ENCODE results near the gene STK40.

STK40 gene

DNA sequence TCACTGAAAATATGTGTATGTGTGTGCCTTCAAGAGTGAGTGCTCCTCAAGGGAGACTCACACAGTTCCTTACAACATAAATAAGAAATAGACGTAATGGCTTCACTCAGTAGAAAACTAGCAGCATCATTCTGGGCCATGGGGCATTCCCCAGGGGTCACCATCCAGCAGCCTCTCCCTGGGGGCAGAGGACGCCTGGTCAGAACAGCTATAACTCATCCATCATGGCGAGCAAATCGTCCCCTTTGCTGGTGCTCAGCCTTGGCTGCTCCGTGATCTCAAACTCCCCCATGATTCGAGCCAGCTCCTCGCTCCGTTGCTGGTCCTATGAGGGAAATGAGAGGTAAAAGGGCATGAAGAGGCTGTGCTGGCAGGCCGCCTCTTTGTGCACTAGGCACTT, 32.2 kb upstream of the STK40 start:
- TF ChIP-seq, protein P1, sequence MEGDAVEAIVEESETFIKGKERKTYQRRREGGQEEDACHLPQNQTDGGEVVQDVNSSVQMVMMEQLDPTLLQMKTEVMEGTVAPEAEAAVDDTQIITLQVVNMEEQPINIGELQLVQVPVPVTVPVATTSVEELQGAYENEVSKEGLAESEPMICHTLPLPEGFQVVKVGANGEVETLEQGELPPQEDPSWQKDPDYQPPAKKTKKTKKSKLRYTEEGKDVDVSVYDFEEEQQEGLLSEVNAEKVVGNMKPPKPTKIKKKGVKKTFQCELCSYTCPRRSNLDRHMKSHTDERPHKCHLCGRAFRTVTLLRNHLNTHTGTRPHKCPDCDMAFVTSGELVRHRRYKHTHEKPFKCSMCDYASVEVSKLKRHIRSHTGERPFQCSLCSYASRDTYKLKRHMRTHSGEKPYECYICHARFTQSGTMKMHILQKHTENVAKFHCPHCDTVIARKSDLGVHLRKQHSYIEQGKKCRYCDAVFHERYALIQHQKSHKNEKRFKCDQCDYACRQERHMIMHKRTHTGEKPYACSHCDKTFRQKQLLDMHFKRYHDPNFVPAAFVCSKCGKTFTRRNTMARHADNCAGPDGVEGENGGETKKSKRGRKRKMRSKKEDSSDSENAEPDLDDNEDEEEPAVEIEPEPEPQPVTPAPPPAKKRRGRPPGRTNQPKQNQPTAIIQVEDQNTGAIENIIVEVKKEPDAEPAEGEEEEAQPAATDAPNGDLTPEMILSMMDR (IDR thresholded peaks at IDR 0.05; ENCODE audit: low read depth, low read length, poor library complexity, severe bottlenecking): no peak
- no peak for TF ChIP-seq EZH2phosphoT487 (IDR thresholded peaks at IDR 0.05; ENCODE audit: borderline replicate concordance, low read length)
- Histone ChIP-seq H3K4me1 (ENCODE audit: control insufficient read depth, low read length) (peaks cover 35% of the 10 kb centered on the region), H3K4me3 (ENCODE audit: low read length) (no peak overlapping the region), H3K79me2 (ENCODE audit: control insufficient read depth, low read length) (no peaks in the 10 kb centered on the region), H3F3A (ENCODE audit: control insufficient read depth, insufficient read depth) (no peaks in the 10 kb centered on the region), H3K27me3 (ENCODE audit: control insufficient read depth, low read length) (no peaks in the 10 kb centered on the region), H3K36me3 (ENCODE audit: control insufficient read depth, low read length) (no peaks in the 10 kb centered on the region), H3K27ac (ENCODE audit: low read depth, low read length) (no peak overlapping the region), H3K9me2 (replicated peaks; ENCODE audit: control insufficient read depth, low read length) (no peaks in the 10 kb centered on the region), H4K20me1 (ENCODE audit: control insufficient read depth, insufficient read depth, low read depth, low read length) (no peaks in the 10 kb centered on the region), H3K4me2 (ENCODE audit: low read length) (no peak overlapping the region), H3K9me3 (ENCODE audit: control insufficient read depth, insufficient read depth, low read length) (peaks cover 9% of the 10 kb centered on the region; the same call in 1 of the 2 replicates)

DNA sequence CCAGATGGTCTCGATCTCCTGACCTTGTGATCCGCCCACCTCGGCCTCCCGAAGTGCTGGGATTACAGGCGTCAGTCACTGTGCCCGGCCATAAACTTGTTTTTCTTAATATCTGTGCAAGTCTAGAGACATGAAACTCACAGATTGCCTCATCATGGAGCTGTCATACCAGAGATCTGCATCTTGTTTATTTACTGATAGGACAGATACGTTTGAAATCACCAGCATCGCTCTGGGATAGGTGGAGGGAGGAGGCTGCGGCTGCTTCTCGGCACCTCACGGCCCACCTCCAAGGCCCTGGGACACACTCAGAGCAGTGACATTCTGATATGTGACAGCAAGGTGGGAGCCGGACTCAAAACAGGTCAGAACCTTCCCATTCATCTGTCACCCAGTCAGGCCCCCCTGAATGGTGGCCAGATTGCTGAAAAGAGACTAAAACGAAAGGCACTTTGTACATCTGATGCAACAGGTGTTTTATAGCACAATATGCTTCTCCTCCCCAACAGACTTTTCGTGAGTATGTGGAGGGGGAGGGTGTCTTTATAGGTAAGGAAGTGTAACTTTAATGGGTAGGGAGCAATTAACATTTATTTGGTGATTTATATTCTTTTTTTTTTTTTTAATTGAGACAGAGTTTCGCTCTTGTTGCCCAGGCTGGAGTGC, 30.1 kb upstream of the STK40 start:
- no peaks in the 10 kb centered on the region for H3K27me3 ChIP-seq (ENCODE audit: control insufficient read depth, low read length)
- no peak overlapping the region for H3K4me2 ChIP-seq (ENCODE audit: low read length)
- TF ChIP-seq EZH2phosphoT487 (IDR thresholded peaks at IDR 0.05; ENCODE audit: borderline replicate concordance, low read length): no peak
- H3K9me2 ChIP-seq (replicated peaks; ENCODE audit: control insufficient read depth, low read length): no peaks in the 10 kb centered on the region
- peaks cover 48% of the 10 kb centered on the region for H3K4me1 ChIP-seq (ENCODE audit: control insufficient read depth, low read length)
- H3K36me3 ChIP-seq (ENCODE audit: control insufficient read depth, low read length): no peaks in the 10 kb centered on the region
- no peaks in the 10 kb centered on the region for H3K79me2 ChIP-seq (ENCODE audit: control insufficient read depth, low read length)
- no peaks in the 10 kb centered on the region for H4K20me1 ChIP-seq (ENCODE audit: control insufficient read depth, insufficient read depth, low read depth, low read length)
- peaks cover 17% of the 10 kb centered on the region for H3K9me3 ChIP-seq (ENCODE audit: control insufficient read depth, insufficient read depth, low read length)
- H3K27ac ChIP-seq (ENCODE audit: low read depth, low read length): no peak overlapping the region
- H3F3A ChIP-seq (ENCODE audit: control insufficient read depth, insufficient read depth): no peaks in the 10 kb centered on the region
- H3K4me3 ChIP-seq (ENCODE audit: low read length): no peak overlapping the region

DNA sequence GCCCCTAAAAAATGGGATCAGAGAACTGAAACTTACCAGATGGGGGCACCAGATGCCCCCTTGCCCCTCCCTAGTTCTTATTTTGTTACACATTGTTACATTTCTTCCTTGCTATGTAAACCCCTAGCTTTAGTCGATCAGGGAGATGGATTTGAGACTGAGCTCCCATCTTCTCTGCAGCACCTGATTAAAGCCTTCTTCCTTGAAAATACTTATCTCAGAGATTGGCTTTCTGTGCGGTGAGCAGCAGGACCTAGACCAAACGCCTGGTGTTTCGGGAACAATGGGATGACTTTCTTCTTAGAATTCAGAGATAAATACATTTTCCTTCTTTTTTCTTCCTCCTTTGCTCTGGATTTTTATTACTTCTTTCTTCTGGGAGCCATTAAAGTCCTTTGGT, 28.7 kb upstream of the STK40 start:
- H3K36me3 ChIP-seq (ENCODE audit: control insufficient read depth, low read length): no peaks in the 10 kb centered on the region
- H3K4me2 ChIP-seq (ENCODE audit: low read length): no peak overlapping the region
- H3K9me3 ChIP-seq (ENCODE audit: control insufficient read depth, insufficient read depth, low read length): peaks cover 17% of the 10 kb centered on the region
- no peak for TF ChIP-seq EZH2phosphoT487 (IDR thresholded peaks at IDR 0.05; ENCODE audit: borderline replicate concordance, low read length)
- TF ChIP-seq, protein P1 (IDR thresholded peaks at IDR 0.05; ENCODE audit: low read depth, low read length, poor library complexity, severe bottlenecking): no peak
- H4K20me1 ChIP-seq (ENCODE audit: control insufficient read depth, insufficient read depth, low read depth, low read length): no peaks in the 10 kb centered on the region
- no peaks in the 10 kb centered on the region for H3F3A ChIP-seq (ENCODE audit: control insufficient read depth, insufficient read depth)
- no peaks in the 10 kb centered on the region for H3K9me2 ChIP-seq (replicated peaks; ENCODE audit: control insufficient read depth, low read length)
- H3K79me2 ChIP-seq (ENCODE audit: control insufficient read depth, low read length): no peaks in the 10 kb centered on the region
- H3K4me1 ChIP-seq (ENCODE audit: control insufficient read depth, low read length): peaks cover 34% of the 10 kb centered on the region
- no peaks in the 10 kb centered on the region for H3K27me3 ChIP-seq (ENCODE audit: control insufficient read depth, low read length)
- no peak overlapping the region for H3K27ac ChIP-seq (ENCODE audit: low read depth, low read length)
- H3K4me3 ChIP-seq (ENCODE audit: low read length): no peak overlapping the region

Measured in DOHH2 (cell line).